Measurements from ENCODE around the gene ITPK1. TPM values are rescaled to one million over a fixed set of nuclear protein-coding genes. Genes with fewer than 3 reads are reported as not detected.

Gene ITPK1
- polyA plus RNA-seq, 2 donors: 15.8 to 22.4 TPM

DNA sequence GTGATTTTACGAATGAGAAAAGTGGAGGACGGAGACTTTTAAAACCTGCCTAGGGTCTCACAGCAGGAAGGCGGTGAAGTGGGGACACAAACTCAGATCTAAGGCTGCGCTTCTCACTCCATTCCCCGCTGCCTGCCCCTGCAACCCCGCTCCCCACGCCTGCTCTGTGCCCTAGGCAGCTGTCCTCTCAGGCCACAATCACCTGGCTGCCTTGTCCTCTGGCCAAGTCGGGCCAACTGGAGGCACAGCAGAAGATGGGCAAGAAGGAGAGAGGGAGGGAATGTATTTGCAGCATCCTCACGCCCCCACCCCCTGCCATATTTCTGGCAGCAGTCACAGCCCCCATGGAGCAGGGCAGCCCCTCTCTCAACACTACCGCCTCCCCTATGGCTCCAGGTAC lies 97.8 kb downstream of the ITPK1 start:
- WGBS, 2 donors: 89% methylated on average over 9 to 10 of the region's 10 CpGs
- H3K27ac ChIP-seq (ENCODE audit: low read depth in 2 of 2, low read length in 1 of 2): peak overlapping the region in 1 of 2 donors; percentile 58
- H3K4me3 ChIP-seq (ENCODE audit: low read depth in 1 of 2, low read length in 2 of 2): no peak overlapping the region
- peaks cover 0 to 2% of the 10 kb centered on the region in 2 donors for H3K4me1 ChIP-seq (ENCODE audit: control insufficient read depth in 2 of 2, insufficient read depth in 2 of 2, low read length in 1 of 2)
- H3K36me3 ChIP-seq (ENCODE audit: control insufficient read depth in 2 of 2, insufficient read depth in 2 of 2, low read length in 1 of 2): peaks cover 0 to 13% of the 10 kb centered on the region in 2 donors
- no peaks in the 10 kb centered on the region for H3K9me3 ChIP-seq (ENCODE audit: control insufficient read depth in 2 of 2, insufficient read depth in 1 of 2, low read depth in 1 of 2, low read length in 1 of 2)
- H3K27me3 ChIP-seq (ENCODE audit: control insufficient read depth in 1 of 2, insufficient read depth in 2 of 2, low read length in 2 of 2): no peaks in the 10 kb centered on the region

DNA sequence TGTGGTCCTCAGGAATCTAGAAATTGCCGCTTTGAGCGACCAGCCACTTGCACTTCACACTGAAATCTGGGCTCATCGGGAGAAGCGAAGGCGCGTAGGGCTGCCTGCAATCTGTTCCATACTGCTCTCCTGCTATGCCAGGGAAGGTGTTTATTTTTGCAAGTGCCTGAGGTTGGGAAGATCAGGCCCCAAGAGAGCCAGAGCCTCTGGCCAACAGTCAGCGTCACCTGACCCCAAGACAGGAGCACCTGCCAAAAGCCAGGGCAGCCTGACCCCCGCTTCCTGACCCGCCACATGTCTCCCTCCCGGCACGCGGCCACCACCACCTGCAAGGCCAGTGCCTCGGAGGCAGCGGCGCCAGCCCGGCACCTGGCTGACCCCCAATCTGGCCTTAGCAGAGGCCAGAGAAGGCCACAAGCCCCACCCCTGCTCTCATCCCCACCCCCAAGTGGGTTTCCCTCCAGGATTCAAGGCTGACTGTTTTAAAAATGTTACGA lies 98.4 kb downstream of the ITPK1 start:
- Histone ChIP-seq H3K27ac (ENCODE audit: low read depth in 2 of 2, low read length in 1 of 2) (peak overlapping the region; percentile 33 to 50), H3K4me1 (ENCODE audit: control insufficient read depth in 2 of 2, insufficient read depth in 2 of 2, low read length in 1 of 2) (peaks cover 0 to 2% of the 10 kb centered on the region in 2 donors)
- WGBS, 2 donors: 71 to 74% methylated on average over 17 of the region's 17 CpGs

DNA sequence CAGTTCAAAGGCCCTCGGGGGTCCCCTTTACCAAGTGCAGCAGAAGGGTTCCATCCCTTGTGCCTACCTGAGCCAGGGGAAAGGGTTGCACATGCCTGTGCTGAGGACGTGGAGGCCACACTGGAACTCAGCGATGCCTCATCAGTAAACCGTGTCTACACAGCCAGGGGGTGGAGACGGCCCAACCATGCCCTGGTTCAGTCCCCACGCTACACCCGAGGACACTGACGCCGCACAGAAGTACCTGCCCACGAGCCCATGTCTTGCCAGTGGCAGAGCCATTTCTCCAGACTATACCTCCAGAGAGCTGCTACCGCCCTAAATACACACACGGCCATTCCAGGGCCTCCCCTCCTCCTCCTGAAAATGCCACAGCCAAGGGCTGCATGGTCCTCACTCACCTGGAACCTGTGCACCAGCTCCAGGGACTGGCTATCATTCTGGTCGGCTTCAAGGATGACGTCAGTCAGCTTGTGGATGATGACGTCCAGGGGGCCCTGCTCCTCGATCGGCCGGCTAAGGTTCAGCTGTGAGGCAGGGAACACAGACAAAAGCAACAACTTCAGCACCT lies 99.4 kb downstream of the ITPK1 start:
- H3K4me1 ChIP-seq (ENCODE audit: control insufficient read depth in 2 of 2, insufficient read depth in 2 of 2, low read length in 1 of 2): peaks cover 2 to 3% of the 10 kb centered on the region in 2 donors
- peak overlapping the region in 1 of 2 donors; percentile 38 for H3K27ac ChIP-seq (ENCODE audit: low read depth in 2 of 2, low read length in 1 of 2)
- no peaks in the 10 kb centered on the region for H3K27me3 ChIP-seq (ENCODE audit: control insufficient read depth in 1 of 2, insufficient read depth in 2 of 2, low read length in 2 of 2)
- H3K4me3 ChIP-seq (ENCODE audit: low read depth in 1 of 2, low read length in 2 of 2): no peak overlapping the region
- peaks cover 0 to 13% of the 10 kb centered on the region in 2 donors for H3K36me3 ChIP-seq (ENCODE audit: control insufficient read depth in 2 of 2, insufficient read depth in 2 of 2, low read length in 1 of 2)
- WGBS, 2 donors: 94 to 96% methylated on average over 17 to 18 of the region's 18 CpGs
- H3K9me3 ChIP-seq (ENCODE audit: control insufficient read depth in 2 of 2, insufficient read depth in 1 of 2, low read depth in 1 of 2, low read length in 1 of 2): no peaks in the 10 kb centered on the region

More for the DNA sequence above, 98.4 kb downstream of the ITPK1 start:
- peaks cover 0 to 13% of the 10 kb centered on the region in 2 donors for H3K36me3 ChIP-seq (ENCODE audit: control insufficient read depth in 2 of 2, insufficient read depth in 2 of 2, low read length in 1 of 2)
- H3K27me3 ChIP-seq (ENCODE audit: control insufficient read depth in 1 of 2, insufficient read depth in 2 of 2, low read length in 2 of 2): no peaks in the 10 kb centered on the region
- H3K4me3 ChIP-seq (ENCODE audit: low read depth in 1 of 2, low read length in 2 of 2): no peak overlapping the region
- H3K9me3 ChIP-seq (ENCODE audit: control insufficient read depth in 2 of 2, insufficient read depth in 1 of 2, low read depth in 1 of 2, low read length in 1 of 2): no peaks in the 10 kb centered on the region

DNA sequence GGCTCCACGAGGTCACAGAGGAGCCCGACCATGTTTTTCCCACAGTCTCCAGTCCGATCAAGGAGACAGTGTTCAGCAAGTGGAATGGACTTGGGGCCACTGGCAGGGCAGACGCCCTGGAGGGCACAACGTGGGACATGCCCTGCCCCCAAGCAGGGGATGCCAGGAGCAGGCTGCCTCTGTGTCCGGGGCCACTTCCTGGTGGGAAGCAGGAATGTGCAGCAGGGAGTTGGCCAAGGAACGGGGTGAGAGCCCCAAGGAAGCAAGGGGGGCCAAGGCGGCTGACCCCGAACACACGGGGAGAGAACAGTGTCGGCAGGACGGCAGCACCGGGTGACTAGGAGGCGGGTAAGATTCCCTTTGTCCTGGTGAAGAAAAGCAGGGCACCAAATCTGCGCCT lies 100.2 kb downstream of the ITPK1 start:
- Histone ChIP-seq H3K27ac (ENCODE audit: low read depth in 2 of 2, low read length in 1 of 2) (no peak overlapping the region), H3K4me3 (ENCODE audit: low read depth in 1 of 2, low read length in 2 of 2) (no peak overlapping the region), H3K27me3 (ENCODE audit: control insufficient read depth in 1 of 2, insufficient read depth in 2 of 2, low read length in 2 of 2) (no peaks in the 10 kb centered on the region), H3K36me3 (ENCODE audit: control insufficient read depth in 2 of 2, insufficient read depth in 2 of 2, low read length in 1 of 2) (peaks cover 0 to 13% of the 10 kb centered on the region in 2 donors), H3K9me3 (ENCODE audit: control insufficient read depth in 2 of 2, insufficient read depth in 1 of 2, low read depth in 1 of 2, low read length in 1 of 2) (no peaks in the 10 kb centered on the region), H3K4me1 (ENCODE audit: control insufficient read depth in 2 of 2, insufficient read depth in 2 of 2, low read length in 1 of 2) (peaks cover 4 to 5% of the 10 kb centered on the region in 2 donors)
- WGBS, 2 donors: 87 to 88% methylated on average over 15 of the region's 15 CpGs

DNA sequence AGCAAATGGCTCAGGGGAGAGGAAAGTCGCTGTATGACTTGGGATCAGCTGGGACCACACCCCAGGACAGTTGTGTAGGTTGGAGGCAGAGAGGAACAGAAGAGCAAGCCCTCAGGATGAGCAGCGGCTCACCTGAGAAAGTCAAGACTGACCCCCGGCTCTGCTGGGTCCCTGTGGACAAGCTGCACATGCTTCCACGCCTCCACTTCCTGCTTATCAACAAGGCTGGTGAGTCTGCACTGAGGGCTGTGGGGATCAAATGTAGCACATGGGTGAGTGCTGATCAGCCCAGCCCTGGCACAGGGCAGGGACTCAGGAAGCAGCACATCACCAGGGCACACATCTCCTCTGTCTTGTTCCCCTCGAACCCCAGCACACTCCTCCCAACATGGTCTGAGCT lies 100.7 kb downstream of the ITPK1 start:
- peaks cover 4 to 5% of the 10 kb centered on the region in 2 donors for H3K4me1 ChIP-seq (ENCODE audit: control insufficient read depth in 2 of 2, insufficient read depth in 2 of 2, low read length in 1 of 2)
- no peaks in the 10 kb centered on the region for H3K27me3 ChIP-seq (ENCODE audit: control insufficient read depth in 1 of 2, insufficient read depth in 2 of 2, low read length in 2 of 2)
- H3K27ac ChIP-seq (ENCODE audit: low read depth in 2 of 2, low read length in 1 of 2): no peak overlapping the region
- no peaks in the 10 kb centered on the region for H3K9me3 ChIP-seq (ENCODE audit: control insufficient read depth in 2 of 2, insufficient read depth in 1 of 2, low read depth in 1 of 2, low read length in 1 of 2)
- WGBS, 2 donors: 84 to 90% methylated on average over 5 of the region's 5 CpGs
- H3K4me3 ChIP-seq (ENCODE audit: low read depth in 1 of 2, low read length in 2 of 2): no peak overlapping the region
- H3K36me3 ChIP-seq (ENCODE audit: control insufficient read depth in 2 of 2, insufficient read depth in 2 of 2, low read length in 1 of 2): peaks cover 0 to 15% of the 10 kb centered on the region in 2 donors

DNA sequence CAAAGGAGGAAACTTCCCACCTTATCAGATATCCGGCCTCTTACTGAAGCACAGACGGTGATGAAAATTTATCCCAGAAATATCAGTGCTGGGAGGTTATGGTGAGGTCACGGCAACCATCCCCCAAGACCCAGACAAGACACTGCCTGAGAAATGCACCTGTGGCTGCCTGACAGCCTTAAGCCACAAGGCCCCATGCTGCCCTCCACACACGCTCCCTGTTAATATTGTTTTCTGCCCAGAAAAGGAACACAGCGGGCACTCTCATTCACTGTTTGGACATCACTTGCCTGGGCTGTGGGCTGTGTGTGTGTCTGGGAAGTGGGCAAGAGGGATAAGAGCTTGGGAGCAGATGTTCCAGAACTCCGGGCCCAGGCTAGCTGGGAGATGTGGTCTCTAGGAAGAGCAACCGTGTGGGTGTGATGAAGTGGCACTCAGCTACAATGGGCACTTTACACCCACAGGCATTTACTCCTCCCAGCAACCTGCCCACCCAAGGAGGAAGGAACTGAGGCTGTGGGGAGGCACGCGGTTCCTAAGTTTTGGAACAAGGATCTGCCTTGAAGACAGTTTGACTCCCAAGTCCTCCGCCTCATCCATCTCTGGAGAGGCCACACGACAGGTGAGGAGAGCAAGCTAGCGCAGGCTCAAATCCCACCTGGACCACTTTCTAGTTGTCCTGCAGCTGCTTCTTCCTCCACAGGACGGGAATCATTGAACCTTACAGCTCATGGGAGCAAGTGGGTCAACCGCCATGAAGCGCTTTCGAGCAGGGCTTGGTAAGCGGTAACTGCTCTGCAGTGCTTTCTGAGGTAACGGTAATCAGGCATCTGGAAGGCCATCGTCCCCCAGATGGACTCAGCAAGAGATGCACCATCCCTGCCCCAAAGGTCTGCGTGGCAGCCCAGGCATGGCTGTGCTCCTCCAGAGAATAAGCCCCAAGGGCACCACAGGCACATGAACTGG lies 101.4 kb downstream of the ITPK1 start:
- no peak overlapping the region for H3K27ac ChIP-seq (ENCODE audit: low read depth in 2 of 2, low read length in 1 of 2)

DNA sequence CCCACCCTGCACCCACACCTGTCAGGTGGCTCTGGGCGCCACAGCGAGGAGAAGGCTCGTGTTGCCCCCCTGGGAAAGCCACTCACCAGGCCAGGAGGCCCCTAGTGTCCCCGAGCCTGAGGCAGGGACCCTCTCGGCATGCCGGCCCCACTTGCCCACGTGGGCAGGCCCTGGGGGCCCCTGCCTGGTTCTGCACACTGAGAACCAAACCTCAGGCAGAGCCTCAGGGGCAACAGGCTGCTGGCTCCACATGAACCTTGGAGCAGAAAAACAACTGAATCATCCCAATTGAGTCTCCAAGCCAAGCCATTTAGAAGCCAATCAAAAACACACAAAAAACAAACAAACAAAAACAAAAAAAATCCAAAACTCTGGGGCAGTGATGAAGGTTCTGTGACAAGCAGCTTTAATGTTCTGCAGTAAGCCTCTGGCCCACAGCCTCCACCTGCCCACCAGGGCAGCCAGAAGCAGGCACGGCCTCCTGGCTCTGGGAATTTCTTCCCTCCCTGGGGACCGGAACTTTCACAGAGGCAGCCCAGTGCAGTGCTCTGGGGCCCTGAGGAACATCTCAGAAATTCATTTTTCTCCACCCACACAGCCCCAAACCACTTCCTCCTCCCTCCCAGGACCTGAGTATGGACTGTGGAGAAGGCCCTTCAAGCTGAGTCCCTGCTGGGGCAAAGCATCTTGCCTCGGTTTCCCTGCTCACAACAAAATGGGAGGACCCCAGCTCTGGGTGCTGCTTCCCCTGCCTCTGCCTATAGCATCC lies 102.6 kb downstream of the ITPK1 start:
- Histone ChIP-seq H3K4me3 (ENCODE audit: low read depth in 1 of 2, low read length in 2 of 2) (no peak overlapping the region), H3K4me1 (ENCODE audit: control insufficient read depth in 2 of 2, insufficient read depth in 2 of 2, low read length in 1 of 2) (peaks cover 4 to 5% of the 10 kb centered on the region in 2 donors), H3K36me3 (ENCODE audit: control insufficient read depth in 2 of 2, insufficient read depth in 2 of 2, low read length in 1 of 2) (peaks cover 0 to 15% of the 10 kb centered on the region in 2 donors), H3K27me3 (ENCODE audit: control insufficient read depth in 1 of 2, insufficient read depth in 2 of 2, low read length in 2 of 2) (no peaks in the 10 kb centered on the region), H3K27ac (ENCODE audit: low read depth in 2 of 2, low read length in 1 of 2) (peak overlapping the region in 1 of 2 donors; percentile 43), H3K9me3 (ENCODE audit: control insufficient read depth in 2 of 2, insufficient read depth in 1 of 2, low read depth in 1 of 2, low read length in 1 of 2) (no peaks in the 10 kb centered on the region)
- 61 to 69% methylated on average over 10 of the region's 10 CpGs for WGBS, 2 donors

More for the DNA sequence above, 101.4 kb downstream of the ITPK1 start:
- H3K4me1 ChIP-seq (ENCODE audit: control insufficient read depth in 2 of 2, insufficient read depth in 2 of 2, low read length in 1 of 2): peaks cover 3 to 5% of the 10 kb centered on the region in 2 donors
- 94 to 96% methylated on average over 20 of the region's 20 CpGs for WGBS, 2 donors
- H3K9me3 ChIP-seq (ENCODE audit: control insufficient read depth in 2 of 2, insufficient read depth in 1 of 2, low read depth in 1 of 2, low read length in 1 of 2): no peaks in the 10 kb centered on the region
- no peak overlapping the region for H3K4me3 ChIP-seq (ENCODE audit: low read depth in 1 of 2, low read length in 2 of 2)
- no peaks in the 10 kb centered on the region for H3K27me3 ChIP-seq (ENCODE audit: control insufficient read depth in 1 of 2, insufficient read depth in 2 of 2, low read length in 2 of 2)
- peaks cover 0 to 15% of the 10 kb centered on the region in 2 donors for H3K36me3 ChIP-seq (ENCODE audit: control insufficient read depth in 2 of 2, insufficient read depth in 2 of 2, low read length in 1 of 2)

DNA sequence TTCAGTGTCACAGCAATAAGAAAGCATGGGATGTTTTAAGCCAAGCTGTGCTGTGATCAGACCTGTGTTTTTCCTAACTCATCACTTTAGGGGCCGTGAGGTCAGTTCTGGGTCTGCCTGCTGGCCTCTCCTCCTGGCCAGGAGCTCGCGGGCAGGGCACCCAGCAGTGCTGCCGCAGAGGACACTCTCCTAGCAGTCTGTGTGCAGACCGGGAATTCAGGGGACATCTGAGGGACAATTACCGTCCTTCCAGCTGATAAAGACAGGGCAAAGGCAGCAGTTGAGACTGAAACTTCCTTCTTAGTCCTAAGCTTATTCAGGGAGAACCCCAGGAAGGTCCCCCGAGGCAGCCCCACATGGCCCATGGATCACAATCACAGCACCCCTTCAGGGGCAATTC lies 103.2 kb downstream of the ITPK1 start:
- no peaks in the 10 kb centered on the region for H3K27me3 ChIP-seq (ENCODE audit: control insufficient read depth in 1 of 2, insufficient read depth in 2 of 2, low read length in 2 of 2)
- H3K9me3 ChIP-seq (ENCODE audit: control insufficient read depth in 2 of 2, insufficient read depth in 1 of 2, low read depth in 1 of 2, low read length in 1 of 2): no peaks in the 10 kb centered on the region
- H3K4me1 ChIP-seq (ENCODE audit: control insufficient read depth in 2 of 2, insufficient read depth in 2 of 2, low read length in 1 of 2): peaks cover 7 to 10% of the 10 kb centered on the region in 2 donors
- peaks cover 0 to 15% of the 10 kb centered on the region in 2 donors for H3K36me3 ChIP-seq (ENCODE audit: control insufficient read depth in 2 of 2, insufficient read depth in 2 of 2, low read length in 1 of 2)
- WGBS, 2 donors: 78 to 87% methylated on average over 7 of the region's 7 CpGs
- no peak overlapping the region for H3K4me3 ChIP-seq (ENCODE audit: low read depth in 1 of 2, low read length in 2 of 2)
- peak overlapping the region in 1 of 2 donors; percentile 43 for H3K27ac ChIP-seq (ENCODE audit: low read depth in 2 of 2, low read length in 1 of 2)

All from esophagus (tissue), 2 donors.